ENCODE data around the gene E4F1. TPM values are rescaled to one million over a fixed set of nuclear protein-coding genes. Genes with fewer than 3 reads are reported as not detected.
"Not testable (repeated sequence)": the region's sequence is repeated elsewhere in the genome, so short reads cannot be mapped to it uniquely, and the experiment has no call there.

The E4F1 gene
- total RNA-seq, 1 donor from 2014 or later = 33.7 TPM

DNA sequence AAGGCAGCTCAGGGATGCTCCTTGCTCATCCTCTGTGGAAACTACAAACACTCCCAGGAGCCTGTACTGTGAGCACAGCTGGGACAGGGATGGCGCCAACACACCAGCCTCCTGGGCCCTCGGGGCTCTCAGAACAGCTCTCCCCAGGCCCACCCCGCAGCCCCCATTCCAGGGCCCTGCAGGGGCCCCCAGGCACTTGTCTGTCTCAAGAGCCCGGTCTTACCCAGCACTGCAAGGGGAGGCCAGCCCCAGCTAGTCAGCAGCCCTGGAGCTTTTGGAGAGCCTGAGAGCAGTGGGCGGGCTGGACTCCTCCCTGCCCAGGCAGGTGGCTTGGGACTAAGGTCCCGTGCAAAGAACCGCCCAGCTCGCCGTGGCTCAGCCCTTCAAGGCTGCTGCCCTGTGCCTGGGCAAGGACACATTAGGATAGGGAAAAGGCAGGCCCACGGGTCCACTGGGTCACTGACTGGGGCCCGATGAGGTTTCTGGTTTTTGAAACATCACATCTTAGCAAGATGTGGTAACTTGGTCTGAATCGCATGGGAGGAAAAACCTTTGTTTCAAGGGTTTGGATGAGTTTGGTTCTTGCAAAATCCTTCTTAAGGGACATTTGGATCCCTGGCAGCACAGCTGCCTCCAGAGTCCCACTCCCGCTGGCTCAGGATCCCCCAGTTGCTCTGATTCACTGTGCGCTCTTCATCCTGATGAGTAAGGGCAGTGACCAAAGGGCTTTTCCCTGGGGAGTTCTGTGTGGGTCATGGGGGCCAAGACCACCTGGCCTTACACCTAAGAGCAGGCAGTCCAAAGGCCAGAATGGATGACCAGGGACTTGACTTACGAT lies 15.7 kb downstream of the E4F1 start:
- H3K4me3 ChIP-seq (ENCODE audit: low read depth, low read length) = no peak overlapping the region
- TF ChIP-seq, protein P1, sequence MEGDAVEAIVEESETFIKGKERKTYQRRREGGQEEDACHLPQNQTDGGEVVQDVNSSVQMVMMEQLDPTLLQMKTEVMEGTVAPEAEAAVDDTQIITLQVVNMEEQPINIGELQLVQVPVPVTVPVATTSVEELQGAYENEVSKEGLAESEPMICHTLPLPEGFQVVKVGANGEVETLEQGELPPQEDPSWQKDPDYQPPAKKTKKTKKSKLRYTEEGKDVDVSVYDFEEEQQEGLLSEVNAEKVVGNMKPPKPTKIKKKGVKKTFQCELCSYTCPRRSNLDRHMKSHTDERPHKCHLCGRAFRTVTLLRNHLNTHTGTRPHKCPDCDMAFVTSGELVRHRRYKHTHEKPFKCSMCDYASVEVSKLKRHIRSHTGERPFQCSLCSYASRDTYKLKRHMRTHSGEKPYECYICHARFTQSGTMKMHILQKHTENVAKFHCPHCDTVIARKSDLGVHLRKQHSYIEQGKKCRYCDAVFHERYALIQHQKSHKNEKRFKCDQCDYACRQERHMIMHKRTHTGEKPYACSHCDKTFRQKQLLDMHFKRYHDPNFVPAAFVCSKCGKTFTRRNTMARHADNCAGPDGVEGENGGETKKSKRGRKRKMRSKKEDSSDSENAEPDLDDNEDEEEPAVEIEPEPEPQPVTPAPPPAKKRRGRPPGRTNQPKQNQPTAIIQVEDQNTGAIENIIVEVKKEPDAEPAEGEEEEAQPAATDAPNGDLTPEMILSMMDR (conservative IDR thresholded peaks at IDR 0.05; ENCODE audit: low read depth, low read length) = no peak
- no peak for DNase-seq (ENCODE audit: low read depth)

GRCh38 chr16:2240331-2240730 lies 16.9 kb downstream of the E4F1 start:
- not testable (repeated sequence) for DNase-seq (ENCODE audit: low read depth); H3K4me3 ChIP-seq (ENCODE audit: low read depth, low read length)

DNA sequence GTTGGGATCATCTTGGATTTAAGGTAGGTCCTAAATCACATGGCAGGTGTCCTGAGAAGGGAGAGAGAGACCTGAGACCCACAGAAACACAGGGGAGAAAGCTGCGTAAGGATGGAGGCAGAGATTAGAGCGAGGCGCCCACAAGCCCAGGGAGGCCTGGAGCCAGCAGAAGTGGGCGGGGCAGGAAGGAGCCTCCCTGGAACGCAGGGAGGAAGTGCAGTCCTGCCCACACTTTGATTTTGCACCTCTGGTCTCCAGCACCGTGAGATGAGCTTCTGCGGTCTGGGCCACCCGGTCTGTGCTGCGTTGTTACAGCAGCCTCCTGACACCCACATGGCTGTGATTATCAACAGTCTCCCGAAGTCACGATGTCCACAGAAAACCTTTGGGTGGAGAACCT lies 19.2 kb downstream of the E4F1 start:
- no peak for DNase-seq (ENCODE audit: low read depth)
- no peak overlapping the region for H3K4me3 ChIP-seq (ENCODE audit: low read depth, low read length)
- TF ChIP-seq, protein P1 (conservative IDR thresholded peaks at IDR 0.05; ENCODE audit: low read depth, low read length) = no peak

GRCh38 chr16:2243031-2243528 lies 19.7 kb downstream of the E4F1 start:
- H3K4me3 ChIP-seq (ENCODE audit: low read depth, low read length) = no peak overlapping the region
- DNase-seq (ENCODE audit: low read depth) = no peak
- TF ChIP-seq, protein P1 (conservative IDR thresholded peaks at IDR 0.05; ENCODE audit: low read depth, low read length) = no peak

GRCh38 chr16:2243781-2244180 lies 20.4 kb downstream of the E4F1 start:
- DNase-seq (ENCODE audit: low read depth) = no peak
- H3K4me3 ChIP-seq (ENCODE audit: low read depth, low read length) = no peak overlapping the region
- TF ChIP-seq, protein P1 (conservative IDR thresholded peaks at IDR 0.05; ENCODE audit: low read depth, low read length) = no peak

GRCh38 chr16:2244301-2244700 lies 20.9 kb downstream of the E4F1 start:
- TF ChIP-seq, protein P1 (conservative IDR thresholded peaks at IDR 0.05; ENCODE audit: low read depth, low read length) = no peak
- no peak overlapping the region for H3K4me3 ChIP-seq (ENCODE audit: low read depth, low read length)
- no peak for DNase-seq (ENCODE audit: low read depth)

- no peak overlapping the region for H3K4me3 ChIP-seq (ENCODE audit: low read depth, low read length)
- TF ChIP-seq, protein P1 (conservative IDR thresholded peaks at IDR 0.05; ENCODE audit: low read depth, low read length) = no peak
- DNase-seq (ENCODE audit: low read depth) = no peak
Measured at GRCh38 chr16:2244926-2245795, 21.8 kb downstream of the E4F1 start.

All from epithelial cell of proximal tubule (primary cell).